ENCODE data around the gene CLINT1. TPM values are rescaled to one million over a fixed set of nuclear protein-coding genes. Genes with fewer than 3 reads are reported as not detected.
"Not testable (repeated sequence)": the region's sequence is repeated elsewhere in the genome, so short reads cannot be mapped to it uniquely, and the experiment has no call there.

CLINT1 gene
- 10 to 100 TPM; 31.8 to 83.5 (median 53.8) TPM for total RNA-seq

GRCh38 chr5:157858527-157859226, at the start of gene CLINT1:
CLINT1 (minus strand) TSS chr5:157859145; CDS start chr5:157858970, 175 bp downstream.
- ATAC-seq (replicated peaks in 6 of 8): peak; percentile 93 to 99 (median 96)
- H3K4me3 ChIP-seq: peak within 1 kb of the TSS; percentile 54 to 97 (median 77)
- WGBS, 10 experiments: 0% methylated on average over 1 to 13 of the region's 59 CpGs; no CpG with 5 or more reads in 4 of the 10 experiments
- H3K27ac ChIP-seq: peak within 1 kb of the TSS; percentile 82 to 93
- H3K4me1 ChIP-seq (replicated peaks in 1 of 2): peaks cover 9 to 24% of the 10 kb centered on the region in 2 donors
- in situ Hi-C loops (cut with MboI; ENCODE audit: low pct_unique_long_range_greater_than_20kb in 2 of 9, low sequenced_read_pairs in 9 of 9, unreplicated experiment in 9 of 9): loop anchor here in 1 of 9 experiments (10.0 kb wide), 1 partner anchor 56 kb away; no protein-coding TSS in a partner anchor

GRCh38 chr5:157908459-157908858, 49.5 kb upstream of the CLINT1 start:
- H3K4me3 ChIP-seq: no peak overlapping the region
- in situ Hi-C loops (cut with MboI; ENCODE audit: low pct_unique_long_range_greater_than_20kb in 2 of 9, low sequenced_read_pairs in 9 of 9, unreplicated experiment in 9 of 9): no loop called here
- WGBS, 10 experiments: 50 to 88% (median 80%) methylated on average over 1 of the region's 1 CpG; no CpG with 5 or more reads in 5 of the 10 experiments
- H3K4me1 ChIP-seq (replicated peaks in 1 of 2): no peaks in the 10 kb centered on the region
- H3K27ac ChIP-seq: no peak overlapping the region
- ATAC-seq (replicated peaks in 6 of 8): no peak

- 8 to 100% (median 88%) methylated on average over 1 to 3 of the region's 3 CpGs; no CpG with 5 or more reads in 4 of the 10 experiments for WGBS, 10 experiments
- Histone ChIP-seq H3K4me1 (replicated peaks in 1 of 2) (no peaks in the 10 kb centered on the region), H3K4me3 (no peak overlapping the region), H3K27ac (no peak overlapping the region)
- in situ Hi-C loops (cut with MboI; ENCODE audit: low pct_unique_long_range_greater_than_20kb in 2 of 9, low sequenced_read_pairs in 9 of 9, unreplicated experiment in 9 of 9): no loop called here
- ATAC-seq (replicated peaks in 6 of 8): no peak
These were observed 48.5 kb upstream of the CLINT1 start for GRCh38 chr5:157907479-157907878.

GRCh38 chr5:157903117-157903450, 44.1 kb upstream of the CLINT1 start:
- in situ Hi-C loops (cut with MboI; ENCODE audit: low pct_unique_long_range_greater_than_20kb in 2 of 9, low sequenced_read_pairs in 9 of 9, unreplicated experiment in 9 of 9): no loop called here
- WGBS, 10 experiments: 56 to 100% (median 100%) methylated on average over 1 to 2 of the region's 2 CpGs; no CpG with 5 or more reads in 1 of the 10 experiments

GRCh38 chr5:157902449-157903116, 43.6 kb upstream of the CLINT1 start:
- Histone ChIP-seq H3K27ac (no peak overlapping the region), H3K4me3 (no peak overlapping the region), H3K4me1 (replicated peaks in 1 of 2) (no peaks in the 10 kb centered on the region)
- in situ Hi-C loops (cut with MboI; ENCODE audit: low pct_unique_long_range_greater_than_20kb in 2 of 9, low sequenced_read_pairs in 9 of 9, unreplicated experiment in 9 of 9): no loop called here
- peak in 2 of 8 experiments; percentile 71 to 76 for ATAC-seq (replicated peaks in 6 of 8)
- WGBS, 10 experiments: 28 to 100% (median 74%) methylated on average over 2 to 9 of the region's 9 CpGs

More at GRCh38 chr5:157903117-157903450, 44.1 kb upstream of the CLINT1 start:
- no peak for ATAC-seq (replicated peaks in 6 of 8)
- Histone ChIP-seq H3K4me1 (replicated peaks in 1 of 2) (no peaks in the 10 kb centered on the region), H3K4me3 (no peak overlapping the region), H3K27ac (no peak overlapping the region)

GRCh38 chr5:157900644-157901043, 41.7 kb upstream of the CLINT1 start:
- in situ Hi-C loops (cut with MboI; ENCODE audit: low pct_unique_long_range_greater_than_20kb in 2 of 9, low sequenced_read_pairs in 9 of 9, unreplicated experiment in 9 of 9): no loop called here
- ATAC-seq (replicated peaks in 6 of 8): no peak
- no peak overlapping the region for H3K27ac ChIP-seq
- WGBS, 10 experiments: 30 to 67% (median 45%) methylated on average over 1 to 3 of the region's 4 CpGs; no CpG with 5 or more reads in 6 of the 10 experiments
- no peak overlapping the region for H3K4me3 ChIP-seq
- no peaks in the 10 kb centered on the region for H3K4me1 ChIP-seq (replicated peaks in 1 of 2)

GRCh38 chr5:157893611-157894010, 34.7 kb upstream of the CLINT1 start:
- H3K4me3 ChIP-seq: no peak overlapping the region
- in situ Hi-C loops (cut with MboI; ENCODE audit: low pct_unique_long_range_greater_than_20kb in 2 of 9, low sequenced_read_pairs in 9 of 9, unreplicated experiment in 9 of 9): no loop called here
- H3K27ac ChIP-seq: no peak overlapping the region
- no peaks in the 10 kb centered on the region for H3K4me1 ChIP-seq (replicated peaks in 1 of 2)
- no peak for ATAC-seq (replicated peaks in 6 of 8)
- 50 to 100% (median 83%) methylated on average over 1 to 4 of the region's 4 CpGs; no CpG with 5 or more reads in 1 of the 10 experiments for WGBS, 10 experiments

- in situ Hi-C loops (cut with MboI; ENCODE audit: low pct_unique_long_range_greater_than_20kb in 2 of 9, low sequenced_read_pairs in 9 of 9, unreplicated experiment in 9 of 9): no loop called here
- ATAC-seq (replicated peaks in 6 of 8): no peak
- no peaks in the 10 kb centered on the region for H3K4me1 ChIP-seq (replicated peaks in 1 of 2)
- WGBS, 10 experiments: 0 to 100% (median 66%) methylated on average over 1 to 4 of the region's 4 CpGs
- H3K27ac ChIP-seq: no peak overlapping the region
- H3K4me3 ChIP-seq: no peak overlapping the region
These were observed 34.0 kb upstream of the CLINT1 start for GRCh38 chr5:157892974-157893373.

- in situ Hi-C loops (cut with MboI; ENCODE audit: low pct_unique_long_range_greater_than_20kb in 2 of 9, low sequenced_read_pairs in 9 of 9, unreplicated experiment in 9 of 9): no loop called here
These were observed 32.1 kb upstream of the CLINT1 start for GRCh38 chr5:157890836-157891597.

GRCh38 chr5:157888814-157889532, 30.0 kb upstream of the CLINT1 start:
- ATAC-seq (replicated peaks in 6 of 8): no peak
- Histone ChIP-seq H3K27ac (no peak overlapping the region), H3K4me3 (no peak overlapping the region), H3K4me1 (replicated peaks in 1 of 2) (no peaks in the 10 kb centered on the region)
- in situ Hi-C loops (cut with MboI; ENCODE audit: low pct_unique_long_range_greater_than_20kb in 2 of 9, low sequenced_read_pairs in 9 of 9, unreplicated experiment in 9 of 9): no loop called here
- 55 to 100% (median 85%) methylated on average over 1 of the region's 1 CpG; no CpG with 5 or more reads in 4 of the 10 experiments for WGBS, 10 experiments

More at GRCh38 chr5:157890836-157891597, 32.1 kb upstream of the CLINT1 start:
- Histone ChIP-seq H3K4me3 (no peak overlapping the region), H3K4me1 (replicated peaks in 1 of 2) (no peaks in the 10 kb centered on the region), H3K27ac (no peak overlapping the region)
- ATAC-seq (replicated peaks in 6 of 8): peak in 3 of 8 experiments; percentile 36 to 65 (median 64)
- 71 to 100% (median 90%) methylated on average over 1 of the region's 2 CpGs; no CpG with 5 or more reads in 4 of the 10 experiments for WGBS, 10 experiments

- in situ Hi-C loops (cut with MboI; ENCODE audit: low pct_unique_long_range_greater_than_20kb in 2 of 9, low sequenced_read_pairs in 9 of 9, unreplicated experiment in 9 of 9): no loop called here
- H3K4me1 ChIP-seq (replicated peaks in 1 of 2): no peaks in the 10 kb centered on the region
- no peak overlapping the region for H3K27ac ChIP-seq
- 82 to 93% methylated on average over 2 to 3 of the region's 27 CpGs; no CpG with 5 or more reads in 8 of the 10 experiments for WGBS, 10 experiments
- H3K4me3 ChIP-seq: no peak overlapping the region
- ATAC-seq (replicated peaks in 6 of 8): no peak
These were observed 27.9 kb upstream of the CLINT1 start for GRCh38 chr5:157886796-157887380.

GRCh38 chr5:157885051-157885450, 26.1 kb upstream of the CLINT1 start:
- ATAC-seq (replicated peaks in 6 of 8); H3K27ac ChIP-seq; H3K4me3 ChIP-seq; in situ Hi-C loops (cut with MboI; ENCODE audit: low pct_unique_long_range_greater_than_20kb in 2 of 9, low sequenced_read_pairs in 9 of 9, unreplicated experiment in 9 of 9); H3K4me1 ChIP-seq (replicated peaks in 1 of 2): not testable (repeated sequence)
- WGBS, 10 experiments: 38 to 73% (median 61%) methylated on average over 1 of the region's 1 CpG; no CpG with 5 or more reads in 6 of the 10 experiments

All from motor neuron (in vitro differentiated cells).